GM23338 (cell line): ENCODE results near the gene CNTNAP2. TPM values are rescaled to one million over a fixed set of nuclear protein-coding genes. Genes with fewer than 3 reads are reported as not detected.

Experiments
- ATAC-seq: fragments of 200-7000 bp; cut with Tn5 transposase; 3 replicates; pipeline ENCODE4 v1.9.1; 2020
- DNase-seq: peaks from one replicate; pipeline ENCODE4 v3.0.0-alpha.2; 2015; ENCODE audit warnings: low spot score
- H2AFZ ChIP-seq: fragments of 200-600 bp; sonication (generic); 2 replicates; pipeline ENCODE4 v1.8.0; 2016; ENCODE audit warnings: antibody characterized with exemption, mild to moderate bottlenecking, moderate library complexity
- H3F3A ChIP-seq: fragments of 200-600 bp; sonication (generic); replicated peaks from 2 replicates; pipeline ENCODE4 v1.8.0; 2017; ENCODE audit warnings: antibody characterized with exemption, mixed run types, low read depth
- H3K27ac ChIP-seq: fragments of 200-600 bp; sonication (generic); 2 replicates; pipeline ENCODE4 v1.6.1; 2016; ENCODE audit warnings: low read depth
- H3K27me3 ChIP-seq: fragments of 200-600 bp; sonication (generic); 2 replicates; pipeline ENCODE4 v1.8.0; 2016; ENCODE audit warnings: mild to moderate bottlenecking, mixed run types, moderate library complexity; ENCODE audit not compliant: insufficient read depth
- H3K36me3 ChIP-seq: fragments of 200-600 bp; sonication (generic); 2 replicates; pipeline ENCODE4 v1.8.0; 2016; ENCODE audit warnings: mild to moderate bottlenecking; ENCODE audit not compliant: insufficient read depth
- H3K4me1 ChIP-seq: fragments of 200-600 bp; sonication (generic); 2 replicates; pipeline ENCODE4 v1.8.0; 2016; ENCODE audit warnings: mild to moderate bottlenecking, moderate library complexity; ENCODE audit not compliant: insufficient read depth
- H3K4me2 ChIP-seq: fragments of 200-600 bp; sonication (generic); 2 replicates; pipeline ENCODE4 v1.7.1; 2017; ENCODE audit warnings: mixed run types
- H3K4me3 ChIP-seq: fragments of 200-600 bp; sonication (generic); 2 replicates; pipeline ENCODE4 v1.6.1; 2016; ENCODE audit warnings: mixed run types
- H3K79me2 ChIP-seq: fragments of 200-600 bp; sonication (generic); replicated peaks from 2 replicates; pipeline ENCODE4 v1.8.0; 2017; ENCODE audit warnings: mild to moderate bottlenecking; ENCODE audit not compliant: insufficient read depth
- H3K9me2 ChIP-seq: fragments of 200-600 bp; sonication (generic); 2 replicates; pipeline ENCODE4 v1.8.0; 2017; ENCODE audit not compliant: insufficient read depth
- H4K20me1 ChIP-seq: fragments of 200-600 bp; sonication (generic); replicated peaks from 2 replicates; pipeline ENCODE4 v1.8.0; 2017; ENCODE audit warnings: mild to moderate bottlenecking; ENCODE audit not compliant: insufficient read depth
- H3K27ac Mint-ChIP-seq: 2 replicates; pipeline ENCODE4 v1.8.0; 2020; ENCODE audit warnings: inconsistent platforms, mild to moderate bottlenecking, moderate library complexity, mixed read lengths
- H3K27me3 Mint-ChIP-seq: 3 replicates; pipeline ENCODE4 v1.8.0; 2022; ENCODE audit warnings: low read depth, mild to moderate bottlenecking, moderate library complexity, mixed read lengths, inconsistent platforms; ENCODE audit not compliant: insufficient read depth, poor library complexity
- H3K36me3 Mint-ChIP-seq: 3 replicates; pipeline ENCODE4 v1.8.0; 2021; ENCODE audit warnings: low read depth, mild to moderate bottlenecking, inconsistent platforms, moderate library complexity, mixed read lengths
- H3K4me1 Mint-ChIP-seq: 3 replicates; pipeline ENCODE4 v1.8.0; 2020; ENCODE audit warnings: mild to moderate bottlenecking, inconsistent platforms, mixed read lengths
- H3K4me3 Mint-ChIP-seq: 3 replicates; pipeline ENCODE4 v1.8.0; 2021; ENCODE audit warnings: moderate library complexity, mild to moderate bottlenecking, inconsistent platforms, mixed read lengths
- H3K9me3 Mint-ChIP-seq: 3 replicates; pipeline ENCODE4 v1.8.0; 2020; ENCODE audit warnings: moderate library complexity, mild to moderate bottlenecking, inconsistent platforms, mixed read lengths
- CREB1 ChIP-seq: fragments of 250-450 bp; sonication (Bioruptor Pico); IDR thresholded peaks from 2 replicates; pipeline ENCODE4 v1.5.0; 2020; ENCODE audit warnings: low read depth, mild to moderate bottlenecking, moderate library complexity
- EZH2 ChIP-seq: fragments of 200-600 bp; sonication (generic); IDR thresholded peaks from one replicate; pipeline ENCODE4 v1.8.0; 2017; ENCODE audit warnings: antibody characterized with exemption, mild to moderate bottlenecking, low read depth; ENCODE audit not compliant: unreplicated experiment
- EZH2phosphoT487 ChIP-seq: fragments of 200-600 bp; sonication (generic); IDR thresholded peaks from one replicate; pipeline ENCODE4 v1.8.1; 2018; ENCODE audit warnings: antibody characterized with exemption; ENCODE audit not compliant: unreplicated experiment
- JUNB ChIP-seq: IDR thresholded peaks from one replicate; pipeline ENCODE4 v1.6.1; 2016; ENCODE audit warnings: antibody characterized with exemption; ENCODE audit not compliant: unreplicated experiment
- NANOG ChIP-seq: IDR thresholded peaks from 2 replicates; pipeline ENCODE4 v1.6.1; 2016; ENCODE audit warnings: antibody characterized with exemption, borderline replicate concordance
- POLR2AphosphoS5 ChIP-seq: IDR thresholded peaks from 2 replicates; pipeline ENCODE4 v1.6.1; 2016; ENCODE audit warnings: antibody characterized with exemption, low read depth
- STAT1 ChIP-seq: IDR thresholded peaks from one replicate; pipeline ENCODE4 v1.6.1; 2016; ENCODE audit warnings: antibody characterized with exemption; ENCODE audit not compliant: unreplicated experiment
- ZNF114 ChIP-seq: fragments of 250-450 bp; sonication (Bioruptor Pico); IDR thresholded peaks from 2 replicates; pipeline ENCODE4 v1.5.0; 2020; ENCODE audit warnings: mild to moderate bottlenecking, moderate library complexity
- ZNF331 ChIP-seq: fragments of 250-450 bp; sonication (Bioruptor Pico); IDR thresholded peaks from 2 replicates; pipeline ENCODE4 v1.5.0; 2020; ENCODE audit warnings: low read depth, mild to moderate bottlenecking, moderate library complexity
- polyA plus RNA-seq: library from polyadenylated mRNA; unstranded; fragments of >200 nt; fragmentation: Nextera tagmentation; extraction: Ambion mirVana; gene quantifications from 2 replicates; pipeline ENCODE4 v1.2.1, GENCODE V29; 2016
- total RNA-seq: library from RNA; depleted of rRNA; stranded (reverse); fragments of >200 nt; shearing (Covaris generic); gene quantifications from 2 replicates; pipeline ENCODE4 v1.2.3, GENCODE V29; 2014
- TF ChIP-seq, protein P1 (sequence below): IDR thresholded peaks from one replicate; pipeline ENCODE4 v1.6.1; 2018; ENCODE audit warnings: antibody characterized with exemption; ENCODE audit not compliant: unreplicated experiment
- TF ChIP-seq, protein P2 (sequence below), 2 experiments: fragments of 200-600 bp in 1 of 2; sonication (generic) in 1 of 2; conservative IDR thresholded peaks; 2 replicates each; pipeline versions ENCODE4 v1.5.1 to v1.6.1; 2016 to 2017; ENCODE audit warnings: antibody characterized with exemption in 2 of 2, low read depth in 2 of 2, mild to moderate bottlenecking in 2 of 2, moderate library complexity in 1 of 2
- TF ChIP-seq, protein P3 (sequence below): fragments of 250-450 bp; sonication (Bioruptor Pico); IDR thresholded peaks from 2 replicates; pipeline ENCODE4 v1.5.0; 2020; ENCODE audit warnings: mild to moderate bottlenecking, moderate library complexity
- TF ChIP-seq, protein P4 (sequence below): IDR thresholded peaks from 2 replicates; pipeline ENCODE4 v1.6.1; 2016; ENCODE audit warnings: antibody characterized with exemption

CNTNAP2 gene
- total and polyA plus RNA-seq, 2 experiments from 2014 or later = 38.2 to 61.3 TPM

DNA sequence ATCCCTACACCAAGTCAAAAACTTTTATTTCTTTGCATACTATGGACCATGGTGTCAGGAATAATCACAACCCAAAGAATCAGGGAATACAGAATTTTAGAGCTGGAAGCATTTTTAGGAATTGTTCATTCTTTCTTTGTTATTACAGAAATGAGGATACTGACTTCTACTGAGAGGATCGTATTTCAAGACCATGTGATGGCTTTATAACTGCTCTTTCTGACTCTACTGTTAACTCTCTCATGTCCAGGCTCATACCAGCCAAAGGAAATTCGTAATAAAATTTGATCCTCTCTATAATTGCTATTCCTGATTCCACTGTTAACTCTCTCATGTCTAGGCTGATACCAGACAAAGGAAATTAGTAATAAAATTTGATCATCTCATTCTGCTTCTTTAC, 1423.1 kb downstream of the CNTNAP2 start:
- H3K4me2 ChIP-seq = no peak overlapping the region
- H3F3A ChIP-seq = no peaks in the 10 kb centered on the region
- no peaks in the 10 kb centered on the region for H3K9me2 ChIP-seq
- TF ChIP-seq ZNF114 (CRISPR knock-in tag) (no peak), EZH2phosphoT487 (no peak), ZNF331 (CRISPR knock-in tag) (no peak), POLR2AphosphoS5 (no peak), CREB1 (CRISPR knock-in tag) (no peak), NANOG (no peak), STAT1 (no peak), EZH2 (no peak), JUNB (no peak)
- TF ChIP-seq, protein P1, sequence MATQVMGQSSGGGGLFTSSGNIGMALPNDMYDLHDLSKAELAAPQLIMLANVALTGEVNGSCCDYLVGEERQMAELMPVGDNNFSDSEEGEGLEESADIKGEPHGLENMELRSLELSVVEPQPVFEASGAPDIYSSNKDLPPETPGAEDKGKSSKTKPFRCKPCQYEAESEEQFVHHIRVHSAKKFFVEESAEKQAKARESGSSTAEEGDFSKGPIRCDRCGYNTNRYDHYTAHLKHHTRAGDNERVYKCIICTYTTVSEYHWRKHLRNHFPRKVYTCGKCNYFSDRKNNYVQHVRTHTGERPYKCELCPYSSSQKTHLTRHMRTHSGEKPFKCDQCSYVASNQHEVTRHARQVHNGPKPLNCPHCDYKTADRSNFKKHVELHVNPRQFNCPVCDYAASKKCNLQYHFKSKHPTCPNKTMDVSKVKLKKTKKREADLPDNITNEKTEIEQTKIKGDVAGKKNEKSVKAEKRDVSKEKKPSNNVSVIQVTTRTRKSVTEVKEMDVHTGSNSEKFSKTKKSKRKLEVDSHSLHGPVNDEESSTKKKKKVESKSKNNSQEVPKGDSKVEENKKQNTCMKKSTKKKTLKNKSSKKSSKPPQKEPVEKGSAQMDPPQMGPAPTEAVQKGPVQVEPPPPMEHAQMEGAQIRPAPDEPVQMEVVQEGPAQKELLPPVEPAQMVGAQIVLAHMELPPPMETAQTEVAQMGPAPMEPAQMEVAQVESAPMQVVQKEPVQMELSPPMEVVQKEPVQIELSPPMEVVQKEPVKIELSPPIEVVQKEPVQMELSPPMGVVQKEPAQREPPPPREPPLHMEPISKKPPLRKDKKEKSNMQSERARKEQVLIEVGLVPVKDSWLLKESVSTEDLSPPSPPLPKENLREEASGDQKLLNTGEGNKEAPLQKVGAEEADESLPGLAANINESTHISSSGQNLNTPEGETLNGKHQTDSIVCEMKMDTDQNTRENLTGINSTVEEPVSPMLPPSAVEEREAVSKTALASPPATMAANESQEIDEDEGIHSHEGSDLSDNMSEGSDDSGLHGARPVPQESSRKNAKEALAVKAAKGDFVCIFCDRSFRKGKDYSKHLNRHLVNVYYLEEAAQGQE = no peak
- TF ChIP-seq, protein P2, sequence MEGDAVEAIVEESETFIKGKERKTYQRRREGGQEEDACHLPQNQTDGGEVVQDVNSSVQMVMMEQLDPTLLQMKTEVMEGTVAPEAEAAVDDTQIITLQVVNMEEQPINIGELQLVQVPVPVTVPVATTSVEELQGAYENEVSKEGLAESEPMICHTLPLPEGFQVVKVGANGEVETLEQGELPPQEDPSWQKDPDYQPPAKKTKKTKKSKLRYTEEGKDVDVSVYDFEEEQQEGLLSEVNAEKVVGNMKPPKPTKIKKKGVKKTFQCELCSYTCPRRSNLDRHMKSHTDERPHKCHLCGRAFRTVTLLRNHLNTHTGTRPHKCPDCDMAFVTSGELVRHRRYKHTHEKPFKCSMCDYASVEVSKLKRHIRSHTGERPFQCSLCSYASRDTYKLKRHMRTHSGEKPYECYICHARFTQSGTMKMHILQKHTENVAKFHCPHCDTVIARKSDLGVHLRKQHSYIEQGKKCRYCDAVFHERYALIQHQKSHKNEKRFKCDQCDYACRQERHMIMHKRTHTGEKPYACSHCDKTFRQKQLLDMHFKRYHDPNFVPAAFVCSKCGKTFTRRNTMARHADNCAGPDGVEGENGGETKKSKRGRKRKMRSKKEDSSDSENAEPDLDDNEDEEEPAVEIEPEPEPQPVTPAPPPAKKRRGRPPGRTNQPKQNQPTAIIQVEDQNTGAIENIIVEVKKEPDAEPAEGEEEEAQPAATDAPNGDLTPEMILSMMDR (conservative IDR thresholded peaks at IDR 0.05; ENCODE audit: low read depth in 2 of 2) = no peak
- TF ChIP-seq, protein P3, sequence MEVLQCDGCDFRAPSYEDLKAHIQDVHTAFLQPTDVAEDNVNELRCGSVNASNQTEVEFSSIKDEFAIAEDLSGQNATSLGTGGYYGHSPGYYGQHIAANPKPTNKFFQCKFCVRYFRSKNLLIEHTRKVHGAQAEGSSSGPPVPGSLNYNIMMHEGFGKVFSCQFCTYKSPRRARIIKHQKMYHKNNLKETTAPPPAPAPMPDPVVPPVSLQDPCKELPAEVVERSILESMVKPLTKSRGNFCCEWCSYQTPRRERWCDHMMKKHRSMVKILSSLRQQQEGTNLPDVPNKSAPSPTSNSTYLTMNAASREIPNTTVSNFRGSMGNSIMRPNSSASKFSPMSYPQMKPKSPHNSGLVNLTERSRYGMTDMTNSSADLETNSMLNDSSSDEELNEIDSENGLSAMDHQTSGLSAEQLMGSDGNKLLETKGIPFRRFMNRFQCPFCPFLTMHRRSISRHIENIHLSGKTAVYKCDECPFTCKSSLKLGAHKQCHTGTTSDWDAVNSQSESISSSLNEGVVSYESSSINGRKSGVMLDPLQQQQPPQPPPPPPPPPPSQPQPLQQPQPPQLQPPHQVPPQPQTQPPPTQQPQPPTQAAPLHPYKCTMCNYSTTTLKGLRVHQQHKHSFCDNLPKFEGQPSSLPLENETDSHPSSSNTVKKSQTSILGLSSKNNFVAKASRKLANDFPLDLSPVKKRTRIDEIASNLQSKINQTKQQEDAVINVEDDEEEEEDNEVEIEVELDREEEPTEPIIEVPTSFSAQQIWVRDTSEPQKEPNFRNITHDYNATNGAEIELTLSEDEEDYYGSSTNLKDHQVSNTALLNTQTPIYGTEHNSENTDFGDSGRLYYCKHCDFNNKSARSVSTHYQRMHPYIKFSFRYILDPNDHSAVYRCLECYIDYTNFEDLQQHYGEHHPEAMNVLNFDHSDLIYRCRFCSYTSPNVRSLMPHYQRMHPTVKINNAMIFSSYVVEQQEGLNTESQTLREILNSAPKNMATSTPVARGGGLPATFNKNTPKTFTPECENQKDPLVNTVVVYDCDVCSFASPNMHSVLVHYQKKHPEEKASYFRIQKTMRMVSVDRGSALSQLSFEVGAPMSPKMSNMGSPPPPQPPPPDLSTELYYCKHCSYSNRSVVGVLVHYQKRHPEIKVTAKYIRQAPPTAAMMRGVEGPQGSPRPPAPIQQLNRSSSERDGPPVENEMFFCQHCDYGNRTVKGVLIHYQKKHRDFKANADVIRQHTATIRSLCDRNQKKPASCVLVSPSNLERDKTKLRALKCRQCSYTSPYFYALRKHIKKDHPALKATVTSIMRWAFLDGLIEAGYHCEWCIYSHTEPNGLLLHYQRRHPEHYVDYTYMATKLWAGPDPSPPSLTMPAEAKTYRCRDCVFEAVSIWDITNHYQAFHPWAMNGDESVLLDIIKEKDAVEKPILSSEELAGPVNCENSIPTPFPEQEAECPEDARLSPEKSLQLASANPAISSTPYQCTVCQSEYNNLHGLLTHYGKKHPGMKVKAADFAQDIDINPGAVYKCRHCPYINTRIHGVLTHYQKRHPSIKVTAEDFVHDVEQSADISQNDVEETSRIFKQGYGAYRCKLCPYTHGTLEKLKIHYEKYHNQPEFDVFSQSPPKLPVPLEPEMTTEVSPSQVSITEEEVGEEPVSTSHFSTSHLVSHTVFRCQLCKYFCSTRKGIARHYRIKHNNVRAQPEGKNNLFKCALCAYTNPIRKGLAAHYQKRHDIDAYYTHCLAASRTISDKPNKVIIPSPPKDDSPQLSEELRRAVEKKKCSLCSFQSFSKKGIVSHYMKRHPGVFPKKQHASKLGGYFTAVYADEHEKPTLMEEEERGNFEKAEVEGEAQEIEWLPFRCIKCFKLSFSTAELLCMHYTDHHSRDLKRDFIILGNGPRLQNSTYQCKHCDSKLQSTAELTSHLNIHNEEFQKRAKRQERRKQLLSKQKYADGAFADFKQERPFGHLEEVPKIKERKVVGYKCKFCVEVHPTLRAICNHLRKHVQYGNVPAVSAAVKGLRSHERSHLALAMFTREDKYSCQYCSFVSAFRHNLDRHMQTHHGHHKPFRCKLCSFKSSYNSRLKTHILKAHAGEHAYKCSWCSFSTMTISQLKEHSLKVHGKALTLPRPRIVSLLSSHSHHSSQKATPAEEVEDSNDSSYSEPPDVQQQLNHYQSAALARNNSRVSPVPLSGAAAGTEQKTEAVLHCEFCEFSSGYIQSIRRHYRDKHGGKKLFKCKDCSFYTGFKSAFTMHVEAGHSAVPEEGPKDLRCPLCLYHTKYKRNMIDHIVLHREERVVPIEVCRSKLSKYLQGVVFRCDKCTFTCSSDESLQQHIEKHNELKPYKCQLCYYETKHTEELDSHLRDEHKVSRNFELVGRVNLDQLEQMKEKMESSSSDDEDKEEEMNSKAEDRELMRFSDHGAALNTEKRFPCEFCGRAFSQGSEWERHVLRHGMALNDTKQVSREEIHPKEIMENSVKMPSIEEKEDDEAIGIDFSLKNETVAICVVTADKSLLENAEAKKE (CRISPR knock-in tag) = no peak
- TF ChIP-seq, protein P4, sequence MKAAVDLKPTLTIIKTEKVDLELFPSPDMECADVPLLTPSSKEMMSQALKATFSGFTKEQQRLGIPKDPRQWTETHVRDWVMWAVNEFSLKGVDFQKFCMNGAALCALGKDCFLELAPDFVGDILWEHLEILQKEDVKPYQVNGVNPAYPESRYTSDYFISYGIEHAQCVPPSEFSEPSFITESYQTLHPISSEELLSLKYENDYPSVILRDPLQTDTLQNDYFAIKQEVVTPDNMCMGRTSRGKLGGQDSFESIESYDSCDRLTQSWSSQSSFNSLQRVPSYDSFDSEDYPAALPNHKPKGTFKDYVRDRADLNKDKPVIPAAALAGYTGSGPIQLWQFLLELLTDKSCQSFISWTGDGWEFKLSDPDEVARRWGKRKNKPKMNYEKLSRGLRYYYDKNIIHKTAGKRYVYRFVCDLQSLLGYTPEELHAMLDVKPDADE = no peak
- Mint-ChIP-seq H3K4me3 (no peak overlapping the region), H3K27ac (no peak overlapping the region), H3K36me3 (peaks cover 26% of the 10 kb centered on the region; the same call in 2 of the 3 replicates), H3K4me1 (no peaks in the 10 kb centered on the region), H3K9me3 (peaks cover 48% of the 10 kb centered on the region), H3K27me3 (no peaks in the 10 kb centered on the region)
- no peak overlapping the region for H2AFZ ChIP-seq
- H3K27ac ChIP-seq = no peak overlapping the region
- H3K36me3 ChIP-seq = peaks cover 4% of the 10 kb centered on the region; the same call in 1 of the 2 replicates
- H3K4me3 ChIP-seq = no peak overlapping the region
- no peaks in the 10 kb centered on the region for H3K27me3 ChIP-seq
- H4K20me1 ChIP-seq = no peaks in the 10 kb centered on the region
- no peaks in the 10 kb centered on the region for H3K4me1 ChIP-seq
- ATAC-seq = no peak
- no peak for DNase-seq
- H3K79me2 ChIP-seq = no peaks in the 10 kb centered on the region
